Activated B cell treated with CpG ODN at 0.5 μM for 24 hours (primary cell): Measurements from ENCODE around the gene CCDC88B. TPM values are rescaled to one million over a fixed set of nuclear protein-coding genes. Genes with fewer than 3 reads are reported as not detected.

Experiments
- ATAC-seq: fragments of 200-7000 bp; cut with Tn5 transposase; one replicate; pipeline ENCODE4 v1.10.0; 2021; ENCODE audit warnings: low read depth, mild to moderate bottlenecking, moderate library complexity
- CTCF ChIA-PET: fragments of 350-600 bp; sonication (Branson Sonifier 250); formaldehyde crosslinking; loops from one replicate; lab custom pipeline; 2021; ENCODE audit warnings: antibody characterized with exemption; lab: Charles Lee
- POLR2A ChIA-PET: fragments of 350-600 bp; sonication (Branson Sonifier 250); formaldehyde crosslinking; loops from one replicate; lab custom pipeline; 2021; ENCODE audit warnings: antibody characterized with exemption; lab: Charles Lee
- DNase-seq: peaks from one replicate; pipeline ENCODE4 v3.0.0; 2022
- H3K27ac Mint-ChIP-seq: one replicate; pipeline ENCODE4 v1.8.0; 2020; ENCODE audit warnings: mixed read lengths
- H3K27me3 Mint-ChIP-seq: one replicate; pipeline ENCODE4 v1.8.0; 2021; ENCODE audit warnings: mixed read lengths
- H3K36me3 Mint-ChIP-seq: one replicate; pipeline ENCODE4 v1.8.0; 2021; ENCODE audit warnings: low read depth, mixed read lengths
- H3K4me1 Mint-ChIP-seq: one replicate; pipeline ENCODE4 v1.8.0; 2021; ENCODE audit warnings: mixed read lengths
- H3K4me3 Mint-ChIP-seq: one replicate; pipeline ENCODE4 v1.8.0; 2020; ENCODE audit warnings: mild to moderate bottlenecking, mixed read lengths
- H3K9me3 Mint-ChIP-seq: one replicate; pipeline ENCODE4 v1.8.0; 2020; ENCODE audit warnings: mixed read lengths
- intact Hi-C: fragments of 100-400 bp; cut with micrococcal nuclease; formaldehyde crosslinking; loops from one replicate; pipeline ENCODE4 v1.15.1; 2024
- total RNA-seq: library from RNA; stranded (reverse); gene quantifications from 2 replicates; pipeline ENCODE4 v1.2.3, GENCODE V29; 2022
- TF ChIP-seq, protein P1 (sequence below): fragments of 200-600 bp; IDR thresholded peaks from one replicate; pipeline ENCODE4 v1.8.0; 2022; ENCODE audit warnings: antibody characterized with exemption, mild to moderate bottlenecking

The CCDC88B gene
- total RNA-seq, 1 donor from 2014 or later = 201 TPM

- H3K4me3 Mint-ChIP-seq = peak overlapping the region; percentile 19
- ATAC-seq (peak; percentile 51), DNase-seq (peak; percentile 87)
- TF ChIP-seq, protein P1, sequence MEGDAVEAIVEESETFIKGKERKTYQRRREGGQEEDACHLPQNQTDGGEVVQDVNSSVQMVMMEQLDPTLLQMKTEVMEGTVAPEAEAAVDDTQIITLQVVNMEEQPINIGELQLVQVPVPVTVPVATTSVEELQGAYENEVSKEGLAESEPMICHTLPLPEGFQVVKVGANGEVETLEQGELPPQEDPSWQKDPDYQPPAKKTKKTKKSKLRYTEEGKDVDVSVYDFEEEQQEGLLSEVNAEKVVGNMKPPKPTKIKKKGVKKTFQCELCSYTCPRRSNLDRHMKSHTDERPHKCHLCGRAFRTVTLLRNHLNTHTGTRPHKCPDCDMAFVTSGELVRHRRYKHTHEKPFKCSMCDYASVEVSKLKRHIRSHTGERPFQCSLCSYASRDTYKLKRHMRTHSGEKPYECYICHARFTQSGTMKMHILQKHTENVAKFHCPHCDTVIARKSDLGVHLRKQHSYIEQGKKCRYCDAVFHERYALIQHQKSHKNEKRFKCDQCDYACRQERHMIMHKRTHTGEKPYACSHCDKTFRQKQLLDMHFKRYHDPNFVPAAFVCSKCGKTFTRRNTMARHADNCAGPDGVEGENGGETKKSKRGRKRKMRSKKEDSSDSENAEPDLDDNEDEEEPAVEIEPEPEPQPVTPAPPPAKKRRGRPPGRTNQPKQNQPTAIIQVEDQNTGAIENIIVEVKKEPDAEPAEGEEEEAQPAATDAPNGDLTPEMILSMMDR = no peak
- peaks cover 46% of the 10 kb centered on the region for H3K36me3 Mint-ChIP-seq
- H3K9me3 Mint-ChIP-seq = no peaks in the 10 kb centered on the region
- no peak overlapping the region for H3K27ac Mint-ChIP-seq
- peaks cover 54% of the 10 kb centered on the region for H3K4me1 Mint-ChIP-seq
- CTCF ChIA-PET = interaction anchor here (0.7 to 9.2 kb wide), 10 partner anchors 10 to 138 kb away, joined by 3 to 69 read pairs (median 4); partner anchors contain the start of genes PRDX5 and TRMT112
- POLR2A ChIA-PET = interaction anchor here (0.5 to 5.3 kb wide), 15 partner anchors 9 to 919 kb away, joined by 3 to 94 read pairs (median 5); partner anchors contain the start of genes ESRRA, PRDX5, RPS6KA4 and TRMT112
- intact Hi-C loops = loop anchor here (1.0 to 2.0 kb wide), 3 partner anchors 57 to 101 kb away; partner anchors contain the start of genes BAD, FKBP2 and GPR137
- no peaks in the 10 kb centered on the region for H3K27me3 Mint-ChIP-seq
Measured at GRCh38 chr11:64341851-64342791, 2.1 kb downstream of the CCDC88B start.

- Mint-ChIP-seq H3K27ac (no peak overlapping the region), H3K4me3 (no peak overlapping the region), H3K9me3 (no peaks in the 10 kb centered on the region), H3K4me1 (peaks cover 45% of the 10 kb centered on the region), H3K27me3 (no peaks in the 10 kb centered on the region), H3K36me3 (peaks cover 44% of the 10 kb centered on the region)
- DNase-seq = no peak
- CTCF ChIA-PET = interaction anchor here (0.7 to 9.2 kb wide), 7 partner anchors 11 to 139 kb away, joined by 3 to 69 read pairs (median 4); partner anchors contain the start of genes PRDX5 and TRMT112
- intact Hi-C loops = loop anchor here (1.0 kb wide), 1 partner anchor 98 kb away; no protein-coding TSS in a partner anchor
- no peak for ATAC-seq
- TF ChIP-seq, protein P1 = no peak
- POLR2A ChIA-PET = interaction anchor here (0.6 to 5.3 kb wide), 9 partner anchors 8 to 918 kb away, joined by 3 to 94 read pairs (median 5); partner anchors contain the start of genes PRDX5, RPS6KA4 and TRMT112
Measured at GRCh38 chr11:64342869-64343745, 3.1 kb downstream of the CCDC88B start.

- ATAC-seq = no peak
- ChIA-PET POLR2A (interaction anchor here (0.9 to 2.4 kb wide), 5 partner anchors 9 to 39 kb away, joined by 3 to 8 read pairs (median 3); partner anchors contain the start of genes ESRRA, PRDX5 and TRMT112), CTCF (interaction anchor here (3.4 to 9.2 kb wide), 2 partner anchors 11 to 27 kb away, joined by 19 to 69 read pairs; partner anchors contain the start of genes PRDX5 and TRMT112)
Measured at GRCh38 chr11:64343767-64344559, 4.0 kb downstream of the CCDC88B start.

DNA sequence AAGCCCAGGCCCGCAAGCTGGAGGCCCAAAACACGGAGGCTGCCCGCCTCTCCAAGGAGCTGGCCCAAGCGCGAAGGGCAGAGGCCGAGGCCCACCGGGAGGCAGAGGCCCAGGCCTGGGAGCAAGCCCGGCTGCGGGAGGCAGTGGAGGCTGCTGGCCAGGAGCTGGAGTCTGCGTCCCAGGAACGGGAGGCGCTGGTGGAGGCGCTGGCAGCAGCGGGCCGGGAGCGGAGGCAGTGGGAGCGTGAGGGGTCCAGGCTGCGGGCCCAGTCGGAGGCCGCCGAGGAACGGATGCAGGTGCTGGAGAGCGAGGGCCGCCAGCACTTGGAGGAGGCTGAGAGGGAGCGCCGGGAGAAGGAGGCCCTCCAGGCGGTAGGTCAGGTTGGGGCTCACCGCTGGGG is 4.8 kb downstream of the CCDC88B start:
- no peaks in the 10 kb centered on the region for H3K27me3 Mint-ChIP-seq
- TF ChIP-seq, protein P1 = no peak
- peaks cover 55% of the 10 kb centered on the region for H3K36me3 Mint-ChIP-seq
- ATAC-seq (no peak), DNase-seq (no peak)
- H3K27ac Mint-ChIP-seq = no peak overlapping the region
- H3K4me1 Mint-ChIP-seq = peaks cover 32% of the 10 kb centered on the region
- POLR2A ChIA-PET = interaction anchor here (0.9 to 2.4 kb wide), 4 partner anchors 8 to 39 kb away, joined by 3 to 8 read pairs (median 3); partner anchors contain the start of genes ESRRA, PRDX5 and TRMT112
- intact Hi-C loops = no loop called here
- H3K4me3 Mint-ChIP-seq = no peak overlapping the region
- CTCF ChIA-PET = interaction anchor here (9.2 kb wide), 1 partner anchor 28 kb away, joined by 69 read pairs; the partner anchor contains the start of genes PRDX5 and TRMT112
- no peaks in the 10 kb centered on the region for H3K9me3 Mint-ChIP-seq

More at GRCh38 chr11:64343767-64344559, 4.0 kb downstream of the CCDC88B start:
- DNase-seq = no peak
- H3K9me3 Mint-ChIP-seq = no peaks in the 10 kb centered on the region
- H3K4me1 Mint-ChIP-seq = peaks cover 41% of the 10 kb centered on the region
- H3K27me3 Mint-ChIP-seq = no peaks in the 10 kb centered on the region
- intact Hi-C loops = no loop called here
- H3K27ac Mint-ChIP-seq = no peak overlapping the region
- no peak overlapping the region for H3K4me3 Mint-ChIP-seq
- H3K36me3 Mint-ChIP-seq = peaks cover 48% of the 10 kb centered on the region
- TF ChIP-seq, protein P1 = no peak
